Testis (tissue), 3 donors: ENCODE data around the gene CTPS1. TPM values are rescaled to one million over a fixed set of nuclear protein-coding genes. Genes with fewer than 3 reads are reported as not detected.

ENCODE experiments used
- DNase-seq: peaks from one replicate; pipeline ENCODE4 v3.0.0-alpha.2; 2019
- H3K27ac ChIP-seq, 2 donors: fragments of 200-600 bp; sonication (generic); one replicate each; pipeline ENCODE4 v1.5.1; 2019
- H3K27me3 ChIP-seq: fragments of 200-600 bp; sonication (generic); one replicate; pipeline ENCODE4 v1.5.1; 2019
- H3K36me3 ChIP-seq: fragments of 200-600 bp; sonication (generic); one replicate; pipeline ENCODE4 v1.5.1; 2017; ENCODE audit warnings: low read depth; ENCODE audit errors: missing control alignments
- H3K4me1 ChIP-seq: fragments of 200-600 bp; sonication (generic); one replicate; pipeline ENCODE4 v1.5.1; 2019
- H3K4me3 ChIP-seq, 2 donors: fragments of 200-600 bp; sonication (generic); one replicate each; pipeline ENCODE4 v1.5.1; 2017 to 2019
- H3K9me3 ChIP-seq: fragments of 200-600 bp; sonication (generic); one replicate; pipeline ENCODE4 v1.5.1; 2017
- POLR2A ChIP-seq: fragments of 450-650 bp; IDR thresholded peaks from one replicate; pipeline ENCODE4 v1.6.1; 2017; ENCODE audit warnings: antibody characterized with exemption, mild to moderate bottlenecking, moderate library complexity
- WGBS, 2 donors: methylation state at CpG; one replicate each; pipeline ENCODE4 v1.1.5; 2018; 5-methylcytosine and 5-hydroxymethylcytosine counted together
- intact Hi-C: fragments of 100-400 bp; cut with DNase I; formaldehyde crosslinking; loops from one replicate; pipeline ENCODE4 v1.15.1; 2023; ENCODE audit warnings: low total_unique reads
- polyA plus RNA-seq: library from polyadenylated mRNA; stranded (reverse); fragments of 350-450 nt; fragmentation: Illumina TruSeq; extraction: RNeasy Lipid Tissue Mini Kit (QIAGEN cat#74804); gene quantifications from one replicate; pipeline ENCODE4 v1.2.3, GENCODE V29; 2014; ENCODE audit warnings: low read depth, low replicate concordance; ENCODE audit not compliant: insufficient read depth
- total RNA-seq, 2 donors: library from RNA; depleted of rRNA; stranded (reverse); fragments of >200 nt; gene quantifications; one replicate each; pipeline ENCODE4 v1.2.3, GENCODE V29; 2016
- TF ChIP-seq, protein P1 (sequence below), 3 experiments: fragments of 450-650 bp in 2 of 3; fragments of 200-600 bp in 1 of 3; sonication (generic) in 1 of 3; IDR thresholded peaks; one replicate each; pipeline ENCODE4 v1.5.1; 2016 to 2019; ENCODE audit warnings: antibody characterized with exemption in 3 of 3, mild to moderate bottlenecking in 2 of 3, moderate library complexity in 1 of 3

Gene CTPS1
- total and polyA plus RNA-seq, 3 donors from 2014 or later, result 41.2 to 66.1 (median 55.9) TPM

DNA sequence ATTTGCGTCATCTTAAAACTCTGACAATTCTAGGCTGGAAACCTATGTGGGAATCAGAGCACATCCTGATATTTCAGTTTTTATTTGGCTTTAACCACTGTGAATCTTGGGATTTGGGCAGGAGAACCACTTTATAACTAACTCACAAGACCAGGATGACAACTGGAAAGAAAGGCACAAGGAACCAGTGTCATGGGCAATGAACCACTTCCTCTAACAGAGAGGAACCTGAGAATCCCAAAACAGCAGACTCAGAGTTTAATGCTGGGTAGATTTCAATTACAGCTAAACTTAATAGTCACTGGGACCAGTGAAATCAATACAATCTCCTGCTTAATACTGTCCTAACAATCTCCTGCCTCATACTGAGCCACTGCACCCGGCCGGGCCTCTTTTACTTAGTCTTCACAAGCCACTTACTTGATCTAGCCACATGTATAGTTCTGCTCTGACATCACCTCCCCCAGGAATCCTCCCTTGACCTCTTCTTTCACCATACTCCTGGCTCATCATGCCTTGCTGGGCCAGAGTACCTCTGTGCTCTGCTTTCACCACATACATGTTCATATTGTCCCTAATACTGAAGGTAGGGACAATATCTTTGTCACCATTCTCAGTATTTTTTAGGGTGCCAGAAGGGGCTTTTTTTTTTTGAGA, 62.2 kb downstream of the CTPS1 start:
- no peak for DNase-seq
- intact Hi-C loops, result no loop called here
- no peak for TF ChIP-seq POLR2A
- TF ChIP-seq, protein P1, sequence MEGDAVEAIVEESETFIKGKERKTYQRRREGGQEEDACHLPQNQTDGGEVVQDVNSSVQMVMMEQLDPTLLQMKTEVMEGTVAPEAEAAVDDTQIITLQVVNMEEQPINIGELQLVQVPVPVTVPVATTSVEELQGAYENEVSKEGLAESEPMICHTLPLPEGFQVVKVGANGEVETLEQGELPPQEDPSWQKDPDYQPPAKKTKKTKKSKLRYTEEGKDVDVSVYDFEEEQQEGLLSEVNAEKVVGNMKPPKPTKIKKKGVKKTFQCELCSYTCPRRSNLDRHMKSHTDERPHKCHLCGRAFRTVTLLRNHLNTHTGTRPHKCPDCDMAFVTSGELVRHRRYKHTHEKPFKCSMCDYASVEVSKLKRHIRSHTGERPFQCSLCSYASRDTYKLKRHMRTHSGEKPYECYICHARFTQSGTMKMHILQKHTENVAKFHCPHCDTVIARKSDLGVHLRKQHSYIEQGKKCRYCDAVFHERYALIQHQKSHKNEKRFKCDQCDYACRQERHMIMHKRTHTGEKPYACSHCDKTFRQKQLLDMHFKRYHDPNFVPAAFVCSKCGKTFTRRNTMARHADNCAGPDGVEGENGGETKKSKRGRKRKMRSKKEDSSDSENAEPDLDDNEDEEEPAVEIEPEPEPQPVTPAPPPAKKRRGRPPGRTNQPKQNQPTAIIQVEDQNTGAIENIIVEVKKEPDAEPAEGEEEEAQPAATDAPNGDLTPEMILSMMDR (IDR thresholded peaks at IDR 0.05), result no peak
- no peak overlapping the region for H3K27ac ChIP-seq
- no peak overlapping the region for H3K4me3 ChIP-seq
- H3K27me3 ChIP-seq, result no peaks in the 10 kb centered on the region
- H3K4me1 ChIP-seq, result peaks cover 2% of the 10 kb centered on the region
- WGBS, 2 donors, result 91 to 93% methylated on average over 3 of the region's 3 CpGs
- no peaks in the 10 kb centered on the region for H3K36me3 ChIP-seq
- no peaks in the 10 kb centered on the region for H3K9me3 ChIP-seq

DNA sequence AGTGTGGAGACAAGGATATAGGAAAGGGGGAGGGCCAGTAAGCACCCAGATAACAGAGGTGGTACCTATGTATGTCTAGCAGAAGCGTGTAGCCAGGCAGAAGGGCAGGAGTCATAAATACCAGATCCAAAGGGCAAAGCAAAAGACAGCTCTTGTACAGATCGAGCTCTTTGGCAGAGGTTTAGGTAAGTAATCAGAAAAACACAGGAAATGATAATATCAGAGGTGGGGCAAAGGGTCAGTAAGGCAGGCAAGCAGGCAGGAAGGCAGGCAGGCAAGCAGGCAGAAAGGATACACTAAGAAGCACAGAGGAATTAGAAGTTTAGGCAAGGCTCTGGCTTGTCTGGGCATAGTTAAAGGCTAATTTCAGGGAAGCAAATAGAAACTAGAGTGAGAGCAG, 64.7 kb downstream of the CTPS1 start:
- Histone ChIP-seq H3K4me1 (no peaks in the 10 kb centered on the region), H3K27me3 (no peaks in the 10 kb centered on the region), H3K36me3 (no peaks in the 10 kb centered on the region), H3K9me3 (no peaks in the 10 kb centered on the region), H3K27ac (no peak overlapping the region), H3K4me3 (no peak overlapping the region)
- 80 to 84% methylated on average over 2 of the region's 2 CpGs for WGBS, 2 donors
- TF ChIP-seq, protein P1 (IDR thresholded peaks at IDR 0.05), result no peak
- no peak for TF ChIP-seq POLR2A
- no peak for DNase-seq
- intact Hi-C loops, result no loop called here

DNA sequence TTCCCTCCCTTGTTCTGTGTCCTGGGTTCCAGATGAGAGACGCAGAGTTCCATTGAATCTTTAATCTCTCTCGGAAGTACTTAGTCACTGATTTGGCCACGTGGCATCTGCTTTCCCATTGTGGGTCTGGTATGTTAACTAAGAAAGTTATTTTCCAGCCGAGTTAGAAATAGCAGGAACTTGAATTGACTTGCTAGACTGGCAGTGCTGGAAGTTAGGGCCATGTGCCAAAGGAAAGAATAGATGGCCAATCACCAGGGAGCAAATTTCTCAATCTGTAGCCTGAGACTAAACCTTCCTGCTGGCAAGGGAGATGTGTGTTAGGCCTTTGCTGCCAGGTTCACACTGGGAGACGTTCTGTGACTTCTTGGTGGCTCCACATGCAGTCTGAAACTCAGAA, 66.2 kb downstream of the CTPS1 start:
- H3K4me1 ChIP-seq, result no peaks in the 10 kb centered on the region
- TF ChIP-seq, protein P1 (IDR thresholded peaks at IDR 0.05), result no peak
- no peak for TF ChIP-seq POLR2A
- H3K27ac ChIP-seq, result no peak overlapping the region
- H3K4me3 ChIP-seq, result no peak overlapping the region
- H3K36me3 ChIP-seq, result no peaks in the 10 kb centered on the region
- intact Hi-C loops, result no loop called here
- H3K27me3 ChIP-seq, result no peaks in the 10 kb centered on the region
- no peaks in the 10 kb centered on the region for H3K9me3 ChIP-seq
- WGBS, 2 donors, result 70 to 84% methylated on average over 5 of the region's 5 CpGs
- DNase-seq, result no peak

DNA sequence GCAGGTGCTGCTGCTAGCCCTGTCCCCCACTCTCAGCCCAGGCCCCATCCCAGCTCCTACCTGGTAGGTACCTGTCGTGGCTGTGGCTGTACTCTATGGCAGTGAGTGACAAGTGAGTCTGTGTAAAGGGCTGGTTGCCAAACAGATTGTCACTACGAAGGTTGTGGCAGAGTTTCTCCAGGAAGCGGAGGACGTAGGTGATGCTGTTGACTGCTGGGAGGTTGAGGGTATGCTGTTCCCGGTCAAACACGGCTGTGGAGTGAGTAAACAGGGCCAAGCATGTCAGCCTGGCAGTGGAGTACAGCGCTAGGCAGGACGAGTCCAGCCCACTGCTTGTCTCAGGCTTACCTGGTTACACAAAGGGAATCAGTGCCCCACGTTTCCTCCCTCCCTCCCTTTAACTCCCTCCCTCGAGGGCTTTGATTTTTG, 66.9 kb downstream of the CTPS1 start:
- Histone ChIP-seq H3K27me3 (no peaks in the 10 kb centered on the region), H3K9me3 (no peaks in the 10 kb centered on the region), H3K36me3 (no peaks in the 10 kb centered on the region), H3K27ac (no peak overlapping the region), H3K4me3 (no peak overlapping the region), H3K4me1 (no peaks in the 10 kb centered on the region)
- intact Hi-C loops, result no loop called here
- TF ChIP-seq, protein P1 (IDR thresholded peaks at IDR 0.05), result no peak
- TF ChIP-seq POLR2A, result no peak
- no peak for DNase-seq
- whole genome bisulfite sequencing, 2 donors, result 88 to 95% methylated on average over 10 of the region's 10 CpGs

DNA sequence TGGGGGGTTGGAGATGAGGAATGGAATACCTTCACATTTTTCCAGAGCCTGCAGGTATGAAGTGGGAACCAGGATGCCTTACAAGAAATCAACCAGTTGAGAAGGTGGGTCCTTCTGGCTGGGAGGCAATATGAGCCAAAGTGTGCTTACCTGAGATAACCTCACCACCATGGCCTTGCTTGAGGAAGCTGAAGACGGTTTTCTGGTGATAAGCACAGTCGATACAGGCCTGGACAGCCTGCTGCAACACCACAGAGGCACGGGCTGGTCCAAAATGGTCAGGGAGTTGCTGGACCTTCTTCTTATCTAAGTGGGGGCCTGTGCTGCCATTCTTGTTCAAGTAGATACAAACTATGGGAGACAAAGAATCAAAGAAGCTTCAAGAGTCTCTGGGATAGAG, 69.0 kb downstream of the CTPS1 start:
- Histone ChIP-seq H3K4me3 (no peak overlapping the region), H3K36me3 (no peaks in the 10 kb centered on the region), H3K27me3 (no peaks in the 10 kb centered on the region), H3K4me1 (no peaks in the 10 kb centered on the region), H3K27ac (no peak overlapping the region), H3K9me3 (no peaks in the 10 kb centered on the region)
- intact Hi-C loops, result no loop called here
- DNase-seq, result no peak
- TF ChIP-seq, protein P1 (IDR thresholded peaks at IDR 0.05), result no peak
- TF ChIP-seq POLR2A, result no peak
- WGBS, 2 donors, result 72 to 80% methylated on average over 3 of the region's 3 CpGs
